Measurements from ENCODE around the gene ATP5MK.

DNA sequence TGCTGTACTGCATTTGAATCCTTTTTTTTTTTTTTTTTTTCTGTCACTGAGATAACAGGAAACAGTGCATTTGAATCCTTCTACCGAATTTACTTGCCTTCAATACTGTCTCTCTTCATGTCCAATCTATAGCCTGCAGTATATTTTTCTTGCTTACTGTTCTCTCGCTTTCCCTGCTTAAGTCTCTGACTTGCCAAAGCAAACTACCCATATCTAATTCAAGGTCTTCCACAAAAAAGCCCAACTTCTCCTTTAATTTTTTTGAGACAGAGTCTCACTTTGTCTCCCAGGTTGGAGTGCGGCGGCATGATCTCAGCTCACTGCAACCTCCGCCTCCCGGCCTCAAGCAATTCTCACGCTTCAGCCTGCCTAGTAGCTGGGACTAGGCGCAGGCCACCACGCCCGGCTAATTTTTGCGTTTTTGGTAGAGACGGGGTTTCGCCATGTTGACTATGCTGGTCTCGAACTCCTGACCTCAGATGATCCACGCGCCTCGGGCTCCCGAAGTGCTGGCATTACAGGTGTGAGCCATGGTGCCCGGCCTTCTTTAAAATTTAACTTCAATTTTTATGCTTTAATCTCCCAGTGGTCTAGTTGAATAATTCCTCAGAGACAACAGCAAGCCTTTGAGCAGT, 1.0 kb upstream of the ATP5MK start:
- TF ChIP-seq EZH2phosphoT487 (IDR thresholded peaks at IDR 0.05; ENCODE audit: borderline replicate concordance, low read length): no peak
- TF ChIP-seq, protein P1, sequence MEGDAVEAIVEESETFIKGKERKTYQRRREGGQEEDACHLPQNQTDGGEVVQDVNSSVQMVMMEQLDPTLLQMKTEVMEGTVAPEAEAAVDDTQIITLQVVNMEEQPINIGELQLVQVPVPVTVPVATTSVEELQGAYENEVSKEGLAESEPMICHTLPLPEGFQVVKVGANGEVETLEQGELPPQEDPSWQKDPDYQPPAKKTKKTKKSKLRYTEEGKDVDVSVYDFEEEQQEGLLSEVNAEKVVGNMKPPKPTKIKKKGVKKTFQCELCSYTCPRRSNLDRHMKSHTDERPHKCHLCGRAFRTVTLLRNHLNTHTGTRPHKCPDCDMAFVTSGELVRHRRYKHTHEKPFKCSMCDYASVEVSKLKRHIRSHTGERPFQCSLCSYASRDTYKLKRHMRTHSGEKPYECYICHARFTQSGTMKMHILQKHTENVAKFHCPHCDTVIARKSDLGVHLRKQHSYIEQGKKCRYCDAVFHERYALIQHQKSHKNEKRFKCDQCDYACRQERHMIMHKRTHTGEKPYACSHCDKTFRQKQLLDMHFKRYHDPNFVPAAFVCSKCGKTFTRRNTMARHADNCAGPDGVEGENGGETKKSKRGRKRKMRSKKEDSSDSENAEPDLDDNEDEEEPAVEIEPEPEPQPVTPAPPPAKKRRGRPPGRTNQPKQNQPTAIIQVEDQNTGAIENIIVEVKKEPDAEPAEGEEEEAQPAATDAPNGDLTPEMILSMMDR (IDR thresholded peaks at IDR 0.05; ENCODE audit: low read depth, low read length, poor library complexity, severe bottlenecking): no peak

All from DOHH2 (cell line).